SK-N-SH (cell line): Measurements from ENCODE around the gene ITGAE.
"Not testable (repeated sequence)": the region's sequence is repeated elsewhere in the genome, so short reads cannot be mapped to it uniquely, and the experiment has no call there.

ENCODE experiments used
- ELF1 ChIP-seq: IDR thresholded peaks from 2 replicates; pipeline ENCODE4 v1.4.0; 2012
- EP300 ChIP-seq, 2 experiments: IDR thresholded peaks; 2 replicates each; pipeline versions ENCODE4 v1.4.0 to v1.6.1; 2012; ENCODE audit warnings: borderline replicate concordance in 1 of 2, low read depth in 1 of 2, low read length in 1 of 2
- JUND ChIP-seq: IDR thresholded peaks from 2 replicates; pipeline ENCODE4 v1.4.0; 2012
- MXI1 ChIP-seq: IDR thresholded peaks from 2 replicates; pipeline ENCODE4 v1.6.1; 2012; ENCODE audit warnings: mild to moderate bottlenecking, low read depth, low read length, improper control_type of control experiment
- NRF1 ChIP-seq: IDR thresholded peaks from 2 replicates; pipeline ENCODE4 v1.6.1; 2012; ENCODE audit warnings: low read depth, mild to moderate bottlenecking, low read length
- RAD21 ChIP-seq: IDR thresholded peaks from 2 replicates; pipeline ENCODE4 v1.6.1; 2012; ENCODE audit warnings: mild to moderate bottlenecking, low read length
- RCOR1 ChIP-seq: fragments of 150-350 bp; IDR thresholded peaks from 2 replicates; pipeline ENCODE4 v1.6.1; 2017; ENCODE audit warnings: antibody characterized with exemption, low read length
- SMC3 ChIP-seq: IDR thresholded peaks from 2 replicates; pipeline ENCODE4 v1.6.1; 2012; ENCODE audit warnings: low read depth, low read length, improper control_type of control experiment
- TAF1 ChIP-seq: IDR thresholded peaks from 2 replicates; pipeline ENCODE4 v1.6.1; 2012; ENCODE audit warnings: low read depth, mild to moderate bottlenecking, low read length, moderate library complexity, borderline replicate concordance
- YY1 ChIP-seq: IDR thresholded peaks from 2 replicates; pipeline ENCODE4 v1.4.0; 2012; ENCODE audit warnings: low read depth, mild to moderate bottlenecking
- TF ChIP-seq, protein P1 (sequence below): fragments of 200-600 bp; sonication (generic); IDR thresholded peaks from 2 replicates; pipeline ENCODE4 v1.6.1; 2017; ENCODE audit warnings: antibody characterized with exemption, mild to moderate bottlenecking, moderate library complexity

DNA sequence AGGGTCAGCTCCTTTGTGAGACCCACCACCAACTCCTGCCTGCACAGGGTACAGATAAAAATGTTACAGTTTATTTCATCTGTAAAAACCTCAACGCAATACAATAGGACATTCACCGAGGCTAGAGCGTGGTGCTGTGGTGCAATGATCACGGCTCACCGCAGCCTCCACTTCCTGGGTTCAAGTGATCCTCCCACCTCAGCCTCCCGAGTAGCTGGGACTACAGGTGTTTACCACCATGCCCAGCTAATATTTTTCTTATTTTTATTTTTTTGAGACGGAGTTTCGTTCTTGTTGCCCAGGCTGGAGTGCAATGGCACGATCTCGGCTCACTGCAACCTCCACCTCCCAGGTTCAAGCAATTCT is 66.1 kb downstream of the ITGAE start:
- TF ChIP-seq YY1; TAF1; RAD21; SMC3; EP300 (IDR thresholded peaks at IDR 0.05; ENCODE audit: borderline replicate concordance in 1 of 2, low read depth in 1 of 2, low read length in 1 of 2); RCOR1; ELF1; MXI1; NRF1; JUND: not testable (repeated sequence)
- TF ChIP-seq, protein P1, sequence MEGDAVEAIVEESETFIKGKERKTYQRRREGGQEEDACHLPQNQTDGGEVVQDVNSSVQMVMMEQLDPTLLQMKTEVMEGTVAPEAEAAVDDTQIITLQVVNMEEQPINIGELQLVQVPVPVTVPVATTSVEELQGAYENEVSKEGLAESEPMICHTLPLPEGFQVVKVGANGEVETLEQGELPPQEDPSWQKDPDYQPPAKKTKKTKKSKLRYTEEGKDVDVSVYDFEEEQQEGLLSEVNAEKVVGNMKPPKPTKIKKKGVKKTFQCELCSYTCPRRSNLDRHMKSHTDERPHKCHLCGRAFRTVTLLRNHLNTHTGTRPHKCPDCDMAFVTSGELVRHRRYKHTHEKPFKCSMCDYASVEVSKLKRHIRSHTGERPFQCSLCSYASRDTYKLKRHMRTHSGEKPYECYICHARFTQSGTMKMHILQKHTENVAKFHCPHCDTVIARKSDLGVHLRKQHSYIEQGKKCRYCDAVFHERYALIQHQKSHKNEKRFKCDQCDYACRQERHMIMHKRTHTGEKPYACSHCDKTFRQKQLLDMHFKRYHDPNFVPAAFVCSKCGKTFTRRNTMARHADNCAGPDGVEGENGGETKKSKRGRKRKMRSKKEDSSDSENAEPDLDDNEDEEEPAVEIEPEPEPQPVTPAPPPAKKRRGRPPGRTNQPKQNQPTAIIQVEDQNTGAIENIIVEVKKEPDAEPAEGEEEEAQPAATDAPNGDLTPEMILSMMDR, result not testable (repeated sequence)
